NCI-H226 (cell line): ENCODE data around the gene STRN3.
"Not testable (repeated sequence)": the region's sequence is repeated elsewhere in the genome, so short reads cannot be mapped to it uniquely, and the experiment has no call there.

Experiments
- DNase-seq: peaks from one replicate; pipeline ENCODE4 v3.0.0-alpha.2; 2015

Gene STRN3

DNA sequence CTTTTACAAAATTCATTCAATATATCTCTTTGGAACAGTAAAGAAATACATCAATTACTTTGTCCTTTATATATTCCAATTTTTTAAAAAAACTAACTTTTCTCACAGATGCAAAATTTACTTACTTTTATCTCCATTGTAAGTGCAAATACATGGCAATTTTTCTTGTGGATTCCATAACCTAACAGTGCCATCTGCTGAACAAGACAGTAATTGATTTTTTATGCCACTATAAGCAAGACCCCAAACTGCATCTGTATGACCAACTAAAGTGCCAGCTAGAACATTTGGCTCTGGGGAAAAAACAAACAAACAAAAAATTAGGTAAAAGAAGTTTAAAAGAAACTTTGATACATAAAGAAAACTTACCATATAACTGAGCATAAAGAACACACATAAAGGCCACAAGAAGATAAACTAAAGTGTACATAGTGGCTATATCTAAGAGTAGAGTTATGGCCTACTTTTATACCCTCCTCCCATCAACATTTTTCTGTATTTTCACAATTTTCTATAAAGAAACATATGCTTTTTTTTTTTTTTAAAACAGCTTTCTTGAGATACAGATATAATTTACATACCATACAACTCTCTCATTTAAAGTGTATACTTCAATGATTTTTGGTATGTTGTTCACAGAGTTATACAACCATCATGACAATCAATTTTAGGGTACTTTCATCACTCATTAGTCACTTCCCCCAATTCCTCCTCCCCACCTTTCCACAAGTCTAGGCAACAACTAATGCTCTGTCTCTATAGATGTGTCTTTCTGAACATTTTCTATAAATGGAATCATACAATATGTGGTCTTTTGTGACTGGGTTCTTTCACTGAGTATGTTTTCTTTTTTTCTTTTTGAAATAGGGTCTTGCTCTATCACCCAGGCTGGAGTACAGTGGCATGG, 119.2 kb downstream of the STRN3 start:
- DNase-seq: no peak

DNA sequence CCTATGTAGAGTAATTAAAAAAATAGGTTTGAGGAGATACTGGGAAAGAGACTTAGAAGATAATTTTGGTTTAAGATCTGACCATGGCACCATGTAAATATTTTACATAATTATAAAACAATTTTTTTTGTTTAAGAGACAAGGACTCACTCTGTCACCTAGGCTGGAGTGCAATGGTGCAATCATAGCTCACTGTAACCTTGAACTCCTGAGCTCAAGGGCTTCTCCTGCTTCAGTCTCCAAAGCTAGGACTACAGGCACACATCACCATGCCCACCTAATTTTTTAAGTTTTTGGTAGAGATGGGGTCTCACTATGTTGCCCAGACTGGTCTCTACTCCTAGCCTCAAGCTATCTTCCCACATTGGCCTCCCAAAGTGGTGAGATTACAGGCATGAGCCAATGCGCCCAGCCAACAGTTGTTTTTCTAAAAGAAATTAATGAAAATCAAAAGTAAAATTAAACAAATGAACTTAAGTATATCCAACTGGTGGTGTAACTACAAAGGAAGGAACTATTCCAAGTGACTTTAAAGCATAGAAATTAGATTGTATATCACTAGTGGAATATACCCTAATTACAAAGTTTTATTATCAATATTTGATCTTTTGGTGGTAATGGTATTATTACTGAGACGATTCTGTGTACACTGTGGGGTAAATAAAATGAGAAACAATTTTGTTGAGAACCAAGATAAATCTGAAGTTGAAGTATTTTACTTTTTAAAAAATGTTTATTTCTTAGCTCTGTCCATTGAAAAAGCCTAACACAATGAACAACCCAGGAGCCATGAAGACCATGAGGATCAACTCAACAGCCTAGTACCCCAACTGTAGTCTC, 122.7 kb downstream of the STRN3 start:
- no peak for DNase-seq

DNA sequence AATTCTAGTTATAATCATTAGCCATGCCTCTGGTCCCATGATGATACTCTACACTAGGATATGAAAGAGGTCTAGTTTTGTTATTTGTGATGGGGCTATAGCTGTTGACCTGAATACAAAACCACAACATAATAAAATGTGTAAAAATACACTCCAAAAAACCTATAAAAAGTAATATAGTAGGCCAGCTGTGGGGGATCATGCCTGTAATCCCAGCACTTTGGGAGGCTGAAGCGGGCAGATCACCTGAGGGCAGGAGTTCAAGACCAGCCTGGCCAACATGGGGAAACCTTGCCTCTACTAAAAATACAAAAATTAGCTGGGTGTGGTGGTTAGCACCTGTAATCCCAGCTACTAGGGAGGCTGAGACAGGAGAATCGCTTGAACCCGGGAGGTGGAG, 129.1 kb downstream of the STRN3 start:
- DNase-seq: not testable (repeated sequence)

- no peak for DNase-seq
Observed at GRCh38 chr14:30896435-30896834, 129.7 kb downstream of the STRN3 start.

- no peak for DNase-seq
Observed at GRCh38 chr14:30894923-30895515, 131.2 kb downstream of the STRN3 start.

DNA sequence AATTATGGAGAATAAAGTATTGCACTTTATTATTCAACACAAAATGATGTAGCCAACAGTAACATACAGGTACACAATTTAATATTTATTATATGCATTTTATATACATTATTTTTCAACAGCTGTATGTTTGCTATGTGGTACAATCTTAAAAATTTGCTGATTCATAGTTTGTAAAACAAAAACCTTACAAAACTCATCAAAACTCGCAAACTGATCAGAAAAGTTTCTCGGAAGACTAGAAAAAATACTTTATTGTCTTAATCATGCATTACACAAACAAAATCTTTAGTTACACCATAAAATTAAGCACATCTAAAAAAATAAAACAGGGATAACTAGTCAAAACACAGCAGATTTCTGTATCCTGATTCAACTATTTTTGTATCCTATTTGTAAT, 132.4 kb downstream of the STRN3 start:
- DNase-seq: no peak

DNA sequence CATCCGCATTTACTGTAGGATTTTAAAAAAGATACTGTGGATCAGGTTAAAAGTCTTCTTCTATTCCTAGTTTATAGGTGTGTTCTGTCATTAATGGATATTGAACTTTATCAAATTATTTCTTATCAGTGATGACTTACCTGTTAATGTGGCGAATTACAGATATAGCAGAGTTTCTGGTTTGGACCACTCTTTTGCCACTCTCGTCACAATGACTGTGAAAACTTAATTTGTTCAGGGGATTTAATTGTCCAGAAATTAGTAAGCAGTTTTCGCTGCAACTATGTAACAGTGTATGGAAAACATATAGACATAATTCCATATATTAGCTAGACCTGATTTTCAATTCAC, 137.0 kb downstream of the STRN3 start:
- no peak for DNase-seq

DNA sequence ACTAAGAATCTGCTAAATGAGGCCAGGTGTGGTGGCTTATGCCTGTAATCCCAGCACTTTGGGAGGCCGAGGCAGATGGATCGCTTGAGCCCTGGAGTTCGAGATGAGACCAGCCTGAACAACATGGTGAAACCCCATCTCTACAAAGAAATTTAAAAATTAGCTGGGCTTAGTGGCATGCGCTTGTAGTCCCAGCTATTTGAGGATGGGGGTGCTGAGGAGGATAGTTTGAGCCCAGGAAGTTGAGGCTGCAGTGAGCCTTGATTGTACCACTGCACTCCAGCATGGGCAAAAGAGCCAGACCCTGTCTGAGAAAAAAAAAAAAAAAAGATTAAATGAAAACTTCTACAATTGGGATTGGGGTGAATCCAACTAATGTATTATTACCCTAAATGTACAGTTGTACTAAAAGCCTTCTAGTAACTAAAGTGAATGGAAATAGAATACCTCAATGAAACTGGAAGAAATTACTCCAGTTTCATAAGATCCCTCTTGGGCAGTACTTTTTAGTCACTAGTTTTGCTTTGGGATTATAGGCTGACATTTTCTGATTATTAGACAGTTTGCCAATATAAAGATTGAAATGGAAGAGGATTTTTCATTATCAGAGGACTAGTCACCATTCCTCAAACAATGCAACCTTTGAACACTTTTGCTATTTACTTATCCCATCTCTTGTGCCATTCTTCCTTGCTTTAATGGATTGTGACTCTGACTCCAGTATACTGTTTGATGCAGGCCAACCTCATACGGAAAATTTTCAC, 137.5 kb downstream of the STRN3 start:
- no peak for DNase-seq

GRCh38 chr14:30885840-30886740, 140.1 kb downstream of the STRN3 start:
- no peak for DNase-seq

DNA sequence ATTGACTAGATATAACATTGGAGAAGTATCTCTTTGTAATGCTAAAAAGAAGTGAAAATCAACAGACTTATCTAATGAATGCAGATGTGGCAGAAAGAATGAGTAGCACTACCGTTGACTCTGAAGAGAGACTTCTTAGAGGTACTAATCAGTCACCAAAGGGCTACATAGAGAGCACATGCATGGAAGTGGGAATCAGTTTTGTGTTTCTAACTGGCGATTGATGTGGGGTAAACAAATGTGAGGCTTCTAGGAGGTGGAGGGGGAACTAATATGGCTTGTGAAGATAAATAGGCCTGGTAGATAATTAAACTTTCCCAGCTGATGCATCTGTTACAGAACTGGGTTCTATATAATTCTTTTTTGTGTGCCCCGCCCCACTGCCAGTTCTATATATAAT, 141.3 kb downstream of the STRN3 start:
- no peak for DNase-seq

GRCh38 chr14:30883508-30884294, 142.5 kb downstream of the STRN3 start:
- DNase-seq: no peak

- DNase-seq: no peak
Observed at GRCh38 chr14:30882431-30882830, 143.7 kb downstream of the STRN3 start.

- no peak for DNase-seq
Observed at GRCh38 chr14:30876692-30877091, 149.5 kb downstream of the STRN3 start.

GRCh38 chr14:30875788-30876053, 150.5 kb downstream of the STRN3 start:
- no peak for DNase-seq

GRCh38 chr14:30874999-30875787, 151.0 kb downstream of the STRN3 start:
- no peak for DNase-seq

DNA sequence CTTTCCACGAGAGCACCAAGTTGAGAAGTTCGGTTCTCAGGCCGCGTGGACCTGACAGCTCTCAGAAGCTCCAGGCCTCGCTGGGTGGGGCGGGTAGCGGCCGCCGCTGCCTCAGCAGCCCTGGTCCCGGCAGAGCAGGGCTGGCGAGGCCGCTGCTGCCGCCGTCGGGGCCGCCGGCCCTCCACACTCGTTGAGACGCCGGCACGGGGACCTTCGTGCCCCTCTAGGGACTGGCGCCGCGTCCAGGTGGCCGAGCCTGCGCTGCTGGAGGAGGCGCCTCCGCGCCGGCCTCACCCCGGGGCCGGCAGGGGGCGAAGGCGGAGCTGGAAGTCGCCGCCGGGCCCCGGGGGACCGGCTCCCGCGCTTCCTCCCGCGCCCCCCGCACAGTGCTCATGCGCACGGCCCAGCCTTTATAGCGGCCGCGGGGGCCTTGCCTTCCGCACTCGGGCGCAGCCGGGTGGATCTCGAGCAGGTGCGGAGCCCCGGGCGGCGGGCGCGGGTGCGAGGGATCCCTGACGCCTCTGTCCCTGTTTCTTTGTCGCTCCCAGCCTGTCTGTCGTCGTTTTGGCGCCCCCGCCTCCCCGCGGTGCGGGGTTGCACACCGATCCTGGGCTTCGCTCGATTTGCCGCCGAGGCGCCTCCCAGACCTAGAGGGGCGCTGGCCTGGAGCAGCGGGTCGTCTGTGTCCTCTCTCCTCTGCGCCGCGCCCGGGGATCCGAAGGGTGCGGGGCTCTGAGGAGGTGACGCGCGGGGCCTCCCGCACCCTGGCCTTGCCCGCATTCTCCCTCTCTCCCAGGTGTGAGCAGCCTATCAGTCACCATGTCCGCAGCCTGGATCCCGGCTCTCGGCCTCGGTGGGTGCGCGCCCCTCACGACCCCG, 151.8 kb downstream of the STRN3 start, which contains the start of gene COCH:
Gene COCH, plus strand, starts transcription at position 440 of the 879 bp plus-strand sequence. Its CDS starts 380 bp downstream, at position 820.
- no peak for DNase-seq

DNA sequence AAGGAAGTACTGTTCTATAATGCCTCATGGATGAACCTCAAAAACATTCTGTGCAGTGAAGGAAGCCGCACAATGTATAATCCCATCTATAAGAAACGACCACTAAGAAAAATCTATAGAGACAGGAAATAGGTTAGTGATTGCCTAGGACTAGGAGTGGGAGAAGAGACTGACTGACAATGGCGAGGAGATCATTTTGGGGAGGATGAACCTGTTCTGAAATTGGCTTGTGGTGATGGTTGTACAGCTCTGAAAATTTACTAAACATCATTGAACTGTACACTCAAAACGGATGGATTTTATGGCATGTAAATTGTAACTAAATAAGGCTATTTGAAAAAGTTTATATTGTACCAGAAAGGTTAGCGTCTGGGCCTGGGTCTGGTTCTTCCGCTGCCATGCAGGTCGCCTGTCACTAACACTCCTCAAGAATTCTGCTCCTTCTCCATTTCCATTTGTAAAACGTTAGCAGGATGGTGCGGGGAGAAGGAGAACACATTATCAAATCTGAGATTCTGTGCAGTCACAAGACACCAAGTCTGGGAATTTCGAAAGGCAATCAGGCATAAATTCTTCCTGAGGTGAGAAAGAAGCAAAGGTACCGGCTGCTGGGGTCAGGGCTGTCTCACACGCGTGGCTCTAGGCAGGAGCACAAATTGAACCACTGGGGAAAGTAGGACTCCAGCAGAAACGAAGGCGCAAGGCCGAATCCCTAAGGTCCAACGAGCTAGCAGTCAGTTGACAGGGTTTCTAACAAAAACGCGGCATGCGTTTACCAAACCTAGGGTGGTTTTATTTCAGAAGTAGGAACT, 152.7 kb downstream of the STRN3 start:
- no peak for DNase-seq

DNA sequence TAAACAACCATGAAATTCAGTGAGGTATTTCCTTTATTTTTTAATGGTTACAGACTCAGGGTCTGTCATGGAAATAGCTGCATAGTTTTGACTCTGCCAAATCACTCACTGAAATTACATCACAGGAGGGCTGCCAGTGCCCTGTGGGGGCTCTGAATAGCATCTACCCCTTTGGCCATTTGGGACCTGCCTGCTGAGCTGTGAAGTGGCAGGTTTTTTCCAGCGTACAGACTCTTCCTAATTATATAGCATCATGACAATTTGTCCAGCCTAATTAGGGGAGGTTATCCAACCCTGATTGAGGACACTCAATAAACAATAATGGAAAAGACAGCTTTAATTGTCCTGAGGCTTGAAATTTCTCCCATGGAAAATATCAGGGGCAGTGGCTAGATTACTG, 153.6 kb downstream of the STRN3 start:
- DNase-seq: no peak
